WTC11 (cell line): ENCODE data around the gene PRELID1. TPM values are rescaled to one million over a fixed set of nuclear protein-coding genes. Genes with fewer than 3 reads are reported as not detected.

Experiments used
- ATAC-seq: fragments of 200-7000 bp; cut with Tn5 transposase; 2 replicates; pipeline ENCODE4 v1.10.0; 2021; ENCODE audit warnings: mild to moderate bottlenecking, moderate library complexity
- CTCF ChIA-PET: fragments of 300-600 bp; sonication (Branson Sonifier 250); formaldehyde crosslinking; loops from one replicate; lab custom pipeline; 2021; ENCODE audit warnings: antibody characterized with exemption; lab: Charles Lee
- POLR2A ChIA-PET: fragments of 350-600 bp; sonication (Branson Sonifier 250); formaldehyde crosslinking; loops from one replicate; lab custom pipeline; 2021; ENCODE audit warnings: antibody characterized with exemption; lab: Charles Lee
- DNase-seq: peaks from one replicate; pipeline ENCODE4 v3.0.0; 2021; ENCODE audit warnings: low spot score
- H3K27ac Mint-ChIP-seq: 2 replicates; pipeline ENCODE4 v1.8.0; 2021; ENCODE audit warnings: mixed read lengths
- H3K27me3 Mint-ChIP-seq: 2 replicates; pipeline ENCODE4 v1.8.0; 2021; ENCODE audit warnings: low read depth, mild to moderate bottlenecking, moderate library complexity, mixed read lengths
- H3K36me3 Mint-ChIP-seq: 2 replicates; pipeline ENCODE4 v1.8.0; 2021; ENCODE audit warnings: mixed read lengths
- H3K4me1 Mint-ChIP-seq: 2 replicates; pipeline ENCODE4 v1.8.0; 2022; ENCODE audit warnings: mixed read lengths
- H3K4me3 Mint-ChIP-seq: 2 replicates; pipeline ENCODE4 v1.8.0; 2021; ENCODE audit warnings: mild to moderate bottlenecking, moderate library complexity, mixed read lengths
- H3K9me3 Mint-ChIP-seq: 2 replicates; pipeline ENCODE4 v1.8.0; 2021; ENCODE audit warnings: mixed read lengths
- ATF1 ChIP-seq: sonication (generic); formaldehyde crosslinking; IDR thresholded peaks from 2 replicates; pipeline ENCODE4 v1.8.1; 2023; ENCODE audit warnings: mild to moderate bottlenecking, moderate library complexity, missing genetic modification reagents
- ATF6 ChIP-seq: sonication (generic); formaldehyde crosslinking; IDR thresholded peaks from 2 replicates; pipeline ENCODE4 v1.8.1; 2023; ENCODE audit warnings: mild to moderate bottlenecking, missing genetic modification reagents
- CDX4 ChIP-seq: fragments of 250-450 bp; sonication (Bioruptor Pico); IDR thresholded peaks from 2 replicates; pipeline ENCODE4 v1.9.0; 2021; ENCODE audit warnings: moderate library complexity, mild to moderate bottlenecking, inconsistent platforms, borderline replicate concordance
- FOXK1 ChIP-seq: sonication (generic); formaldehyde crosslinking; IDR thresholded peaks from 2 replicates; pipeline ENCODE4 v1.8.0; 2022; ENCODE audit warnings: mild to moderate bottlenecking, moderate library complexity, missing genetic modification reagents
- FOXP4 ChIP-seq: sonication (generic); formaldehyde crosslinking; IDR thresholded peaks from 2 replicates; pipeline ENCODE4 v1.8.0; 2022; ENCODE audit warnings: mild to moderate bottlenecking, missing genetic modification reagents
- NFATC4 ChIP-seq: fragments of 250-450 bp; sonication (Bioruptor Pico); IDR thresholded peaks from 2 replicates; pipeline ENCODE4 v1.9.0; 2021; ENCODE audit warnings: mild to moderate bottlenecking
- NR3C1 ChIP-seq: sonication (generic); formaldehyde crosslinking; conservative IDR thresholded peaks from 2 replicates; pipeline ENCODE4 v1.8.1; 2023; ENCODE audit warnings: low read depth, mild to moderate bottlenecking, missing genetic modification reagents
- PREB ChIP-seq: sonication (generic); formaldehyde crosslinking; IDR thresholded peaks from 2 replicates; pipeline ENCODE4 v1.8.1; 2022; ENCODE audit warnings: mild to moderate bottlenecking, missing genetic modification reagents, moderate library complexity, borderline replicate concordance
- RELA ChIP-seq: sonication (generic); formaldehyde crosslinking; IDR thresholded peaks from 2 replicates; pipeline ENCODE4 v1.8.1; 2022; ENCODE audit warnings: missing genetic modification reagents, mild to moderate bottlenecking, borderline replicate concordance
- SMAD4 ChIP-seq: sonication (generic); formaldehyde crosslinking; IDR thresholded peaks from 2 replicates; pipeline ENCODE4 v1.8.0; 2022; ENCODE audit warnings: mild to moderate bottlenecking, missing genetic modification reagents
- STAT6 ChIP-seq: sonication (generic); formaldehyde crosslinking; conservative IDR thresholded peaks from 2 replicates; pipeline ENCODE4 v1.8.1; 2023; ENCODE audit warnings: mild to moderate bottlenecking, low read depth, missing genetic modification reagents, moderate library complexity
- TEAD1 ChIP-seq: sonication (generic); formaldehyde crosslinking; IDR thresholded peaks from 2 replicates; pipeline ENCODE4 v1.8.0; 2022; ENCODE audit warnings: mild to moderate bottlenecking, missing genetic modification reagents
- ZNF423 ChIP-seq: fragments of 250-450 bp; sonication (Bioruptor Pico); IDR thresholded peaks from 2 replicates; pipeline ENCODE4 v2.1.2; 2022; ENCODE audit warnings: mild to moderate bottlenecking, moderate library complexity
- ZNF532 ChIP-seq: fragments of 250-450 bp; sonication (Bioruptor Pico); IDR thresholded peaks from 2 replicates; pipeline ENCODE4 v1.9.0; 2021; ENCODE audit warnings: mild to moderate bottlenecking, borderline replicate concordance
- total RNA-seq: library from RNA; stranded (reverse); gene quantifications from 3 replicates; pipeline ENCODE4 v1.2.3, GENCODE V29; 2021

PRELID1 gene
- total RNA-seq, 1 experiment from 2014 or later: 273 TPM

- Mint-ChIP-seq H3K36me3 (peaks cover 35% of the 10 kb centered on the region), H3K27ac (peak overlapping the region; percentile 44), H3K4me3 (no peak overlapping the region), H3K4me1 (peaks cover 24% of the 10 kb centered on the region), H3K27me3 (no peaks in the 10 kb centered on the region; the same call in 1 of the 2 replicates), H3K9me3 (no peaks in the 10 kb centered on the region)
- ATAC-seq (no peak), DNase-seq (no peak)
- POLR2A ChIA-PET: no interaction called here
- TF ChIP-seq ZNF423 (peak; percentile 24; the same call in 1 of the 2 replicates), FOXK1 (no peak)
- CTCF ChIA-PET: interaction anchor here (1.0 to 2.0 kb wide), 2 partner anchors 12 to 20 kb away, joined by 4 to 6 read pairs; no protein-coding TSS in a partner anchor
Measured at GRCh38 chr5:177329883-177330282, 26.3 kb downstream of the PRELID1 start.

GRCh38 chr5:177330991-177331842 is 27.6 kb downstream of the PRELID1 start:
- ChIA-PET POLR2A (no interaction called here), CTCF (interaction anchor here (1.0 to 2.0 kb wide), 4 partner anchors 13 to 39 kb away, joined by 3 to 8 read pairs (median 4); no protein-coding TSS in a partner anchor)
- Mint-ChIP-seq H3K4me1 (peaks cover 17% of the 10 kb centered on the region), H3K36me3 (peaks cover 44% of the 10 kb centered on the region), H3K9me3 (no peaks in the 10 kb centered on the region), H3K4me3 (no peak overlapping the region), H3K27ac (peak overlapping the region; percentile 46; the same call in 1 of the 2 replicates), H3K27me3 (no peaks in the 10 kb centered on the region)
- ATAC-seq (no peak), DNase-seq (no peak)
- no peak for TF ChIP-seq TEAD1 (CRISPR knock-in tag)
- TF ChIP-seq ATF6: no peak
- no peak for TF ChIP-seq ATF1
- TF ChIP-seq FOXK1: no peak
- no peak for TF ChIP-seq PREB (CRISPR knock-in tag)
- no peak for TF ChIP-seq NR3C1
- no peak for TF ChIP-seq RELA
- no peak for TF ChIP-seq NFATC4
- TF ChIP-seq CDX4 (CRISPR knock-in tag): no peak
- TF ChIP-seq SMAD4 (CRISPR knock-in tag): no peak

GRCh38 chr5:177332031-177332895 is 28.7 kb downstream of the PRELID1 start:
- POLR2A ChIA-PET: no interaction called here
- ATAC-seq (no peak), DNase-seq (no peak)
- CTCF ChIA-PET: interaction anchor here (1.0 to 1.7 kb wide), 5 partner anchors 14 to 165 kb away, joined by 3 to 8 read pairs (median 3); partner anchors contain the start of gene PDLIM7
- H3K36me3 Mint-ChIP-seq: peaks cover 49% of the 10 kb centered on the region
- H3K4me1 Mint-ChIP-seq: peaks cover 21% of the 10 kb centered on the region
- no peaks in the 10 kb centered on the region for H3K27me3 Mint-ChIP-seq
- no peak overlapping the region for H3K27ac Mint-ChIP-seq
- H3K4me3 Mint-ChIP-seq: no peak overlapping the region
- no peaks in the 10 kb centered on the region for H3K9me3 Mint-ChIP-seq
- TF ChIP-seq ZNF532 (CRISPR knock-in tag) (no peak), STAT6 (no peak), FOXP4 (CRISPR knock-in tag) (no peak)
